Transverse colon (tissue), 4 donors: ENCODE data around the gene PSMG3.

ENCODE experiments used
- CTCF ChIP-seq, 5 experiments: fragments of 200-600 bp in 3 of 5; fragments of 450-650 bp in 2 of 5; sonication (generic) in 3 of 5; IDR thresholded peaks; 1 replicate in 2 of 5; 2 replicates in 3 of 5; pipeline ENCODE4 v1.5.1; 2016 to 2017; ENCODE audit warnings: antibody characterized with exemption in 5 of 5, inconsistent platforms in 3 of 5, mild to moderate bottlenecking in 2 of 5, moderate library complexity in 1 of 5
- EP300 ChIP-seq: sonication (generic); formaldehyde crosslinking; IDR thresholded peaks from one replicate; pipeline ENCODE4 v1.6.1; 2017; ENCODE audit warnings: antibody characterized with exemption, low read depth
- POLR2A ChIP-seq: fragments of 450-650 bp; IDR thresholded peaks from one replicate; pipeline ENCODE4 v1.6.1; 2016; ENCODE audit warnings: antibody characterized with exemption, mild to moderate bottlenecking, moderate library complexity
- POLR2AphosphoS5 ChIP-seq, 3 donors: sonication (generic); formaldehyde crosslinking; IDR thresholded peaks; one replicate each; pipeline ENCODE4 v1.6.1; 2016; ENCODE audit warnings: antibody characterized with exemption in 3 of 3

GRCh38 chr7:1593904-1594421 lies 24.1 kb upstream of the PSMG3 start:
- TF ChIP-seq CTCF (IDR thresholded peaks at IDR 0.05) (no peak), EP300 (no peak), POLR2AphosphoS5 (IDR thresholded peaks at IDR 0.05) (no peak), POLR2A (no peak)
